K562 (cell line): ENCODE data around the gene VSNL1. TPM values are rescaled to one million over a fixed set of nuclear protein-coding genes. Genes with fewer than 3 reads are reported as not detected.

Source experiments
- ATAC-seq: fragments of 200-7000 bp; cut with Tn5 transposase; 3 replicates; pipeline ENCODE4 v1.9.1; 2020; ENCODE audit warnings: moderate library complexity
- BruUV-seq: library from RNA; stranded (reverse); fragments of 400-500 nt; replicated peaks from 2 replicates; lab custom pipeline; 2021; lab: Mats Ljungman, UMichigan
- CTCF ChIA-PET: fragments of 300-600 bp; formaldehyde crosslinking; extraction: SDS; loops from one replicate; lab custom pipeline; 2021; ENCODE audit warnings: low intra/inter-chr PET ratio; lab: Yijun Ruan, JAX
- POLR2A ChIA-PET: fragments of 300-600, 350-650 bp; sonication (Branson Sonifier 250); formaldehyde crosslinking; extraction: SDS; loops from one replicate; lab custom pipeline; 2021; ENCODE audit warnings: antibody characterized with exemption, inconsistent platforms; lab: Yijun Ruan, JAX
- DNase-seq, 4 experiments: peaks; one replicate each; pipeline versions ENCODE4 v3.0.0 to v3.0.0-alpha.2; 2011 to 2018; ENCODE audit warnings: low spot score in 3 of 4, mixed read lengths in 3 of 4; ENCODE audit errors: extremely low read depth in 1 of 4
- FAIRE-seq: peaks from 2 replicates; lab custom pipeline; 2011; peaks lifted over from hg19 to GRCh38; lab: Jason Lieb, UNC
- H2AFZ ChIP-seq: 2 replicates; pipeline ENCODE4 v1.6.0; 2011; ENCODE audit warnings: low read depth, low read length, control low read depth, inconsistent platforms
- H3K27ac ChIP-seq: fragments of 200-600 bp; 3 replicates; pipeline ENCODE4 v1.8.0; 2011; ENCODE audit warnings: low read depth, mild to moderate bottlenecking, control low read depth, inconsistent platforms, low read length, moderate library complexity, mixed read lengths; ENCODE audit errors: extremely low read depth
- H3K27me3 ChIP-seq, 2 experiments: fragments of 300-600 bp in 1 of 2; 2 replicates in 1 of 2; 3 replicates in 1 of 2; pipeline versions ENCODE4 v1.6.0 to v1.8.0; 2011; ENCODE audit warnings: inconsistent platforms in 2 of 2, low read length in 2 of 2, mild to moderate bottlenecking in 1 of 2, mixed read lengths in 1 of 2, moderate library complexity in 1 of 2; ENCODE audit not compliant: control insufficient read depth in 2 of 2, insufficient read depth in 2 of 2
- H3K36me3 ChIP-seq: fragments of 300-600 bp; 3 replicates; pipeline ENCODE4 v1.8.0; 2011; ENCODE audit warnings: mild to moderate bottlenecking, low read length, inconsistent platforms; ENCODE audit not compliant: control insufficient read depth, insufficient read depth
- H3K4me1 ChIP-seq, 2 experiments: fragments of 200-600 bp in 1 of 2; replicated peaks in 1 of 2; 2 replicates in 1 of 2; 3 replicates in 1 of 2; pipeline versions ENCODE4 v1.5.1 to v1.8.0; 2011; ENCODE audit warnings: inconsistent platforms in 2 of 2, low read length in 2 of 2, mild to moderate bottlenecking in 1 of 2, mixed read lengths in 1 of 2, moderate library complexity in 1 of 2; ENCODE audit not compliant: control insufficient read depth in 2 of 2, insufficient read depth in 2 of 2
- H3K4me2 ChIP-seq: 2 replicates; pipeline ENCODE4 v1.6.1; 2011; ENCODE audit warnings: low read length, control low read depth, inconsistent platforms, mixed read lengths; ENCODE audit not compliant: insufficient read depth
- H3K4me3 ChIP-seq: fragments of 200-600 bp; sonication (generic), shearing (Covaris generic); 2 replicates; pipeline ENCODE4 v1.5.1; 2016; ENCODE audit warnings: control low read depth, inconsistent platforms
- H3K79me2 ChIP-seq: fragments of 200-600 bp; 3 replicates; pipeline ENCODE4 v1.8.0; 2011; ENCODE audit warnings: low read length, inconsistent platforms; ENCODE audit not compliant: control insufficient read depth, insufficient read depth
- H3K9ac ChIP-seq, 2 experiments: 2 replicates each; pipeline versions ENCODE4 v1.6.0 to v1.6.1; 2011; ENCODE audit warnings: low read depth in 2 of 2, low read length in 2 of 2, control low read depth in 1 of 2, inconsistent platforms in 1 of 2, mild to moderate bottlenecking in 1 of 2, mixed read lengths in 1 of 2; ENCODE audit not compliant: insufficient read depth in 1 of 2
- H3K9me1 ChIP-seq: one replicate; pipeline ENCODE4 v1.6.0; 2011; ENCODE audit warnings: inconsistent platforms, mild to moderate bottlenecking, low read length, moderate library complexity; ENCODE audit not compliant: control insufficient read depth, insufficient read depth
- H3K9me3 ChIP-seq: replicated peaks from 2 replicates; pipeline ENCODE4 v1.5.1; 2011; ENCODE audit warnings: low read depth, low read length, inconsistent platforms; ENCODE audit not compliant: control insufficient read depth, insufficient read depth
- H4K20me1 ChIP-seq: replicated peaks from 2 replicates; pipeline ENCODE4 v1.6.1; 2011; ENCODE audit warnings: low read length, inconsistent platforms, mixed read lengths; ENCODE audit not compliant: control insufficient read depth, insufficient read depth
- BCL6 ChIP-seq: fragments of 250-450 bp; sonication (Bioruptor Pico); IDR thresholded peaks from 2 replicates; pipeline ENCODE4 v1.4.0; 2020
- CHD1 ChIP-seq: fragments of 200-600 bp; sonication (generic); IDR thresholded peaks from one replicate; pipeline ENCODE4 v1.6.1; 2012; ENCODE audit warnings: mild to moderate bottlenecking, moderate library complexity, low read length, inconsistent platforms
- CTCF ChIP-seq, 3 experiments: IDR thresholded peaks in 2 of 3; conservative IDR thresholded peaks in 1 of 3; 2 replicates each; pipeline ENCODE4 v1.5.1; 2011 to 2012; ENCODE audit warnings: low read length in 3 of 3, mild to moderate bottlenecking in 3 of 3, control low read depth in 2 of 3, improper control_type of control experiment in 1 of 3, inconsistent platforms in 1 of 3, low read depth in 1 of 3, mixed read lengths in 1 of 3, moderate library complexity in 1 of 3; ENCODE audit not compliant: insufficient read depth in 2 of 3
- JUND ChIP-seq, 2 experiments: IDR thresholded peaks; 2 replicates in 1 of 2; 3 replicates in 1 of 2; pipeline ENCODE4 v1.6.1; 2011; ENCODE audit warnings: borderline replicate concordance in 2 of 2, low read depth in 2 of 2, low read length in 2 of 2, improper control_type of control experiment in 1 of 2, missing biosample characterization in 1 of 2, missing genetic modification characterization in 1 of 2, missing genetic modification reagents in 1 of 2
- KDM5B ChIP-seq: fragments of 200-600 bp; sonication (generic); IDR thresholded peaks from 2 replicates; pipeline ENCODE4 v1.6.1; 2012; ENCODE audit warnings: low read depth, mild to moderate bottlenecking, moderate library complexity, low read length, control low read depth, inconsistent platforms; ENCODE audit not compliant: insufficient replicate concordance
- NCOA1 ChIP-seq: fragments of 450-650 bp; IDR thresholded peaks from 2 replicates; pipeline ENCODE4 v1.6.1; 2016; ENCODE audit warnings: low read depth
- NCOA2 ChIP-seq, 2 experiments: fragments of 450-650 bp; IDR thresholded peaks; 2 replicates each; pipeline ENCODE4 v1.6.1; 2018; ENCODE audit warnings: mild to moderate bottlenecking in 2 of 2, moderate library complexity in 1 of 2; ENCODE audit not compliant: partially characterized antibody in 2 of 2
- NCOA6 ChIP-seq: fragments of 450-650 bp; IDR thresholded peaks from 2 replicates; pipeline ENCODE4 v1.6.1; 2017; ENCODE audit warnings: mild to moderate bottlenecking
- NELFE ChIP-seq: IDR thresholded peaks from 2 replicates; pipeline ENCODE4 v1.6.1; 2011; ENCODE audit warnings: mild to moderate bottlenecking; ENCODE audit not compliant: insufficient read depth, insufficient read length
- NR3C1 ChIP-seq: sonication (generic); formaldehyde crosslinking; IDR thresholded peaks from 2 replicates; pipeline ENCODE4 v1.8.1; 2022; ENCODE audit warnings: missing genetic modification reagents
- PTBP1 ChIP-seq: fragments of 200-400 bp; formaldehyde crosslinking; IDR thresholded peaks from 2 replicates; pipeline ENCODE4 v1.6.1; 2017; ENCODE audit warnings: low read depth, low read length
- RBM15 ChIP-seq: fragments of 200-400 bp; formaldehyde crosslinking; IDR thresholded peaks from 2 replicates; pipeline ENCODE4 v1.6.1; 2018; ENCODE audit warnings: mild to moderate bottlenecking, low read length, moderate library complexity; ENCODE audit not compliant: insufficient read depth
- SMARCC2 ChIP-seq: fragments of 450-650 bp; IDR thresholded peaks from 2 replicates; pipeline ENCODE4 v1.6.1; 2017; ENCODE audit warnings: antibody characterized with exemption, moderate library complexity, mild to moderate bottlenecking, low read depth
- ZBTB33 ChIP-seq: sonication (generic); formaldehyde crosslinking; IDR thresholded peaks from 2 replicates; pipeline ENCODE4 v1.8.1; 2023; ENCODE audit warnings: mild to moderate bottlenecking, missing genetic modification reagents
- ZNF121 ChIP-seq: sonication (generic); formaldehyde crosslinking; conservative IDR thresholded peaks from 2 replicates; pipeline ENCODE4 v1.8.0; 2022; ENCODE audit warnings: missing genetic modification reagents
- ZNF217 ChIP-seq: sonication (generic); formaldehyde crosslinking; IDR thresholded peaks from 2 replicates; pipeline ENCODE4 v1.8.0; 2022; ENCODE audit warnings: mild to moderate bottlenecking, missing genetic modification reagents
- WGBS: fragments of 100-300 bp; shearing (Covaris generic); methylation state at CpG from one replicate; pipeline ENCODE4 v1.1.6; 2016; ENCODE audit warnings: low coverage, mixed read lengths; ENCODE audit not compliant: insufficient coverage; ENCODE audit errors: missing lambda C conversion rate; 5-methylcytosine and 5-hydroxymethylcytosine counted together
- in situ Hi-C: fragments of 300-500 bp; cut with MboI; formaldehyde crosslinking; loops from 4 replicates; pipeline ENCODE4 v1.15.0; 2018; ENCODE audit warnings: inconsistent platforms, mixed read lengths
- intact Hi-C: fragments of 100-400 bp; cut with micrococcal nuclease; formaldehyde crosslinking; loops from 2 replicates; pipeline ENCODE4 v1.14.2; 2022
- polyA plus RNA-seq, 8 experiments: library from polyadenylated mRNA; depleted of rRNA in 4 of 8; stranded (reverse) in 5 of 8; unstranded in 3 of 8; fragments of >200 nt; fragmentation: Nextera tagmentation in 2 of 8; fragmentation: Illumina TruSeq in 1 of 8; extraction: Ambion mirVana in 2 of 8; extraction: Trizol in 1 of 8; gene quantifications; 2 replicates each; pipeline versions ENCODE4 v1.2.1 to v1.2.3, GENCODE V29; 2011 to 2014; ENCODE audit warnings: inconsistent platforms in 1 of 8, missing spikeins in 1 of 8
- total RNA-seq, 7 experiments: library from RNA; depleted of rRNA in 6 of 7; stranded (reverse); fragments of >200 nt in 6 of 7; fragmentation: Illumina TruSeq in 2 of 7; extraction: Trizol in 2 of 7; gene quantifications; 2 replicates each; pipeline versions ENCODE4 v1.2.1 to v1.2.3, GENCODE V29; 2011 to 2021; ENCODE audit warnings: low replicate concordance in 1 of 7

VSNL1 gene
- total and polyA plus RNA-seq, 9 of the 15 experiments (the other 6 are each of a cell fraction or from before 2014, with no cell fraction given): 0.20 TPM; not detected in 8

GRCh38 chr2:17538844-17539554 lies 1.5 kb upstream of the VSNL1 start (continued):
- TF ChIP-seq RBM15 (no peak), NCOA2 (IDR thresholded peaks at IDR 0.05; ENCODE audit: partially characterized antibody in 2 of 2) (no peak), ZBTB33 (CRISPR knock-in tag) (peak; percentile 76; the same call in 1 of the 2 replicates)

GRCh38 chr2:17539611-17540092 lies 844 bp upstream of the VSNL1 start:
- no peaks in the 10 kb centered on the region for H3K36me3 ChIP-seq
- H4K20me1 ChIP-seq: no peaks in the 10 kb centered on the region
- in situ Hi-C loops (no loop called here), intact Hi-C loops (no loop called here)
- DNase-seq (no peak), FAIRE-seq (no peak), ATAC-seq (no peak)
- H3K27me3 ChIP-seq: peaks cover 34 to 41% of the 10 kb centered on the region in 2 experiments
- H3K4me1 ChIP-seq: peaks cover 0 to 17% of the 10 kb centered on the region in 2 experiments; a peak in 3 of 5 replicates
- H3K9ac ChIP-seq: 0 out of 4 replicates have a peak overlapping the region, but pooled peaks of 1 of the 2 experiments have one; percentile 51
- H2AFZ ChIP-seq: no peak overlapping the region; the same call in 1 of the 2 replicates
- H3K4me2 ChIP-seq: 0 out of 2 replicates have a peak overlapping the region, but pooled peaks have one; percentile 20
- WGBS: 16% methylated on average over 11 of the region's 13 CpGs
- H3K27ac ChIP-seq: no peak overlapping the region
- no TSS peak for BruUV-seq
- POLR2A ChIA-PET: no interaction called here
- no peaks in the 10 kb centered on the region for H3K9me1 ChIP-seq
- no peak overlapping the region for H3K4me3 ChIP-seq
- no peaks in the 10 kb centered on the region for H3K79me2 ChIP-seq
- CTCF ChIA-PET: no interaction called here
- no peaks in the 10 kb centered on the region for H3K9me3 ChIP-seq
- no peak for TF ChIP-seq JUND (IDR thresholded peaks at IDR 0.05; ENCODE audit: borderline replicate concordance, low read depth, low read length)
- TF ChIP-seq JUND (tag; IDR thresholded peaks at IDR 0.05; ENCODE audit: borderline replicate concordance, low read depth, low read length): no peak
- TF ChIP-seq ZNF121: no peak
- TF ChIP-seq NCOA1: no peak
- no peak for TF ChIP-seq CTCF (IDR thresholded peaks at IDR 0.05 in 2 of 3, conservative IDR thresholded peaks at IDR 0.05 in 1 of 3; ENCODE audit: insufficient read depth in 2 of 3, low read depth in 1 of 3, low read length in 3 of 3)
- TF ChIP-seq PTBP1: no peak
- TF ChIP-seq SMARCC2: no peak
- no peak for TF ChIP-seq NR3C1 (CRISPR knock-in tag)
- TF ChIP-seq NCOA6: no peak
- no peak for TF ChIP-seq BCL6 (CRISPR knock-in tag)
- no peak for TF ChIP-seq NELFE
- TF ChIP-seq KDM5B: no peak
- TF ChIP-seq ZNF217 (CRISPR knock-in tag): no peak
- TF ChIP-seq CHD1: no peak
